ENCODE data around the gene CCDC159. TPM values are rescaled to one million over a fixed set of nuclear protein-coding genes. Genes with fewer than 3 reads are reported as not detected.
"Not testable (repeated sequence)": the region's sequence is repeated elsewhere in the genome, so short reads cannot be mapped to it uniquely, and the experiment has no call there.

CCDC159 gene
- total RNA-seq, 4 donors from 2014 or later: 0.85 to 9.2 (median 2.0) TPM

DNA sequence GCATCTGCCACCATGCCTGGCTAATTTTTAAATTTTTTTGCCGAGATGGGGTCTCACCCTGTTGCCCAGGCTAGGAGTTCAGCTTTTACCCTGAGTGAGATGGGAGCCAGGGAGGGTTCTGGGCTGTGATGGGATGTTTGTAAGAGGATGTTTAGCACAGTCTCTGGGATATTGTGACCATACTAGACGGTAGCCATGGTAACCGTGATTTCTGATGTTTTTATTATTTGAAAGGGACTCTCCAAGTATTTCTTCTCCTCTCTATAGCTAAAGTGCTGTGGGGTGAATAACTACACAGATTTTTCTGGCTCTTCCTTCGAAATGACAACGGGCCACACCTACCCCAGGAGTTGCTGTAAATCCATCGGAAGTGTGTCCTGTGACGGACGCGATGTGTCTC, 40.0 kb upstream of the CCDC159 start:
- no peak overlapping the region for H3K4me3 ChIP-seq

DNA sequence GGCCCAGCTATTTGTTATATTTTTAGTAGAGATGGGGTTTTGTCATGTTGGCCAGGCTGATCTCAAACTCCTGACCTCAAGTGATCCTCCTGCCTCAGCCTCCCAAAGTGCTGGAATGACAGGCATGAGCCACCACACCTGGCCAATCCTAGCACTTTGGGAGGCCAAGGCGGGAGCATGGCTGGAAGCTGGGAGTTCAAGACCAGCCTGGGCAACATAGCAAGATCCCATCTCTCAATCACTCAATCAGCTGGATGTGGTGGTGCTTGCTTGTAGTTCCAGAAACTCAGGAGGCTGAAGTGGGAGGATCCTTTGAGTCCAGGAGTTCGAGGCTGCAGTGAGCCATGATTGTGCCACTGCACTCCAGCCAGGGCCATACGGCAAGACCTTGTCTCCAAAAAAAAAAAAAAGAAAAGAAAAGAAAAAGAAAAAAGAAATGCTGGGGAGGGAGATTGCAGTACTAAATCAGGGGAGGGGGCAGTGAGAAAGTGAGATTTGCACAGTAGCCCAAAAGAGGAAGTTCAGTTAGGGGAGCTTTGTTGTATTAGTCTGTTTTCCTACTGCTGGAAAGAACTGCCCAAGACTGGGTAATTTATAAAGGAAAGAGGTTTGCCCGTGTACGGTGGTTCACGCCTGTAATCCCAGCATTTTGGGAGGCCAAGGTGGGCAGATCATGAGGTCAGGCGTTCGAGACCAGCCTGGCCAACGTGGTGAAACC, 25.9 kb upstream of the CCDC159 start:
- intact Hi-C loops (cut with DNase I; ENCODE audit: low total_unique reads); H3K27ac ChIP-seq; H3K9me3 ChIP-seq; DNase-seq; H3K27me3 ChIP-seq; H3K4me3 ChIP-seq; ATAC-seq; in situ Hi-C loops (cut with MboI; ENCODE audit: low sequenced_read_pairs in 4 of 4); H3K36me3 ChIP-seq: not testable (repeated sequence)
- peaks cover 10 to 11% of the 10 kb centered on the region in 2 donors for H3K4me1 ChIP-seq

More for the DNA sequence above, 40.0 kb upstream of the CCDC159 start:
- Histone ChIP-seq H3K27me3 (peaks cover 0 to 3% (median 3%) of the 10 kb centered on the region in 3 donors), H3K27ac (no peak overlapping the region), H3K9me3 (no peaks in the 10 kb centered on the region), H3K4me1 (no peaks in the 10 kb centered on the region), H3K36me3 (no peaks in the 10 kb centered on the region)
- TF ChIP-seq, protein P1, sequence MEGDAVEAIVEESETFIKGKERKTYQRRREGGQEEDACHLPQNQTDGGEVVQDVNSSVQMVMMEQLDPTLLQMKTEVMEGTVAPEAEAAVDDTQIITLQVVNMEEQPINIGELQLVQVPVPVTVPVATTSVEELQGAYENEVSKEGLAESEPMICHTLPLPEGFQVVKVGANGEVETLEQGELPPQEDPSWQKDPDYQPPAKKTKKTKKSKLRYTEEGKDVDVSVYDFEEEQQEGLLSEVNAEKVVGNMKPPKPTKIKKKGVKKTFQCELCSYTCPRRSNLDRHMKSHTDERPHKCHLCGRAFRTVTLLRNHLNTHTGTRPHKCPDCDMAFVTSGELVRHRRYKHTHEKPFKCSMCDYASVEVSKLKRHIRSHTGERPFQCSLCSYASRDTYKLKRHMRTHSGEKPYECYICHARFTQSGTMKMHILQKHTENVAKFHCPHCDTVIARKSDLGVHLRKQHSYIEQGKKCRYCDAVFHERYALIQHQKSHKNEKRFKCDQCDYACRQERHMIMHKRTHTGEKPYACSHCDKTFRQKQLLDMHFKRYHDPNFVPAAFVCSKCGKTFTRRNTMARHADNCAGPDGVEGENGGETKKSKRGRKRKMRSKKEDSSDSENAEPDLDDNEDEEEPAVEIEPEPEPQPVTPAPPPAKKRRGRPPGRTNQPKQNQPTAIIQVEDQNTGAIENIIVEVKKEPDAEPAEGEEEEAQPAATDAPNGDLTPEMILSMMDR (IDR thresholded peaks at IDR 0.05 in 4 of 5, conservative IDR thresholded peaks at IDR 0.05 in 1 of 5): no peak
- TF ChIP-seq POLR2A (IDR thresholded peaks at IDR 0.05): no peak
- ATAC-seq (no peak), DNase-seq (no peak)
- intact Hi-C loops (cut with DNase I; ENCODE audit: low total_unique reads): no loop called here
- in situ Hi-C loops (cut with MboI; ENCODE audit: low sequenced_read_pairs in 4 of 4): no loop called here

DNA sequence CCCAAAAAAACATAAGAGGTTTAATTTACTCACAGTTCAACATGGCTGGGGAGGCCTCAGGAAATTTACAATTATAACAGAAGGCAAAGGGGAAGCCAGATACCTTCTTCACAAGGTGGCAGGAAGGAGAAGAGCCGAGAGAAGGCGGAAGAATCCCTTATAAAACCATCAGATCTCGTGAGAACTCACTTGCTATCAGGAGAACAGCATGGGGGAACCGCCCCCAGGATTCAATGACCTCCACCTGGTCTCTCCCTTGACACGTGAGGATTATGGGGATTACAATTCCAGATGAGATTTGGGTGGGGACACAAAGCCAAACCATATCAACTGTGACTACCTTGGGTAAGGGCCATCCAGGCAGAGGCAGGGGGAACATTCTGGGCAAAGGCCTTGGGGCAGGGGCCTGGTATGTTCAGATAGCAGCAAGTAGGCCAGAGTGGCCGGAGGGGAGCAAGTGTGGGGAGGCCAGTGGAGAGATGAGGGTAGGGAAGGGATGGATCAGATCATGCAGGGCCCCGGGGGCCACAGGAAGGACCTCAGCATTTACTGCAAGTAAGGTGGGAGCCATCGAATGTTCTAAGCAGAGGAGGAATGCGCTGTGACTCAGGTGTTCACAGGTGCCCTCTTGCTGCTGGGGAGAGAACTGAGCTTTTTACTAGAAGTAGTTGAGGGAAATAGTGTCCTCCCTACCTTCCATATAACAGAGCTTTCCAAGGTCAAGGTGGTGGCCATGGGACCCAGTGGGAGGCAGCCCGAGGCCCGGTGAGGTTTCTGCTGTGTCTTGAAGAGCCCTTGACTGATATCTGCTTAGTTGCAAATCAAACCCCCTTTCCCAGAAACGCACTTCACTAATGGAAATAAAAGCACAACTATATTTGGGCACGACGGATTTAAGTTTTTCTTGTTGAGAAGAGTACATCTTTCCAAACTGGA, 24.9 kb upstream of the CCDC159 start:
- DNase-seq (no peak), ATAC-seq (no peak)
- in situ Hi-C loops (cut with MboI; ENCODE audit: low sequenced_read_pairs in 4 of 4) (no loop called here), intact Hi-C loops (cut with DNase I; ENCODE audit: low total_unique reads) (no loop called here)
- peaks cover 10 to 11% of the 10 kb centered on the region in 2 donors for H3K4me1 ChIP-seq
- peak overlapping the region in 1 of 4 donors; percentile 9 for H3K27ac ChIP-seq
- no peak for TF ChIP-seq POLR2A (IDR thresholded peaks at IDR 0.05)
- TF ChIP-seq, protein P1 (IDR thresholded peaks at IDR 0.05 in 4 of 5, conservative IDR thresholded peaks at IDR 0.05 in 1 of 5): no peak
- H3K4me3 ChIP-seq: no peak overlapping the region
- peaks cover 0 to 1% of the 10 kb centered on the region in 2 donors for H3K36me3 ChIP-seq
- H3K9me3 ChIP-seq: no peaks in the 10 kb centered on the region
- peaks cover 0 to 6% (median 4%) of the 10 kb centered on the region in 3 donors for H3K27me3 ChIP-seq

DNA sequence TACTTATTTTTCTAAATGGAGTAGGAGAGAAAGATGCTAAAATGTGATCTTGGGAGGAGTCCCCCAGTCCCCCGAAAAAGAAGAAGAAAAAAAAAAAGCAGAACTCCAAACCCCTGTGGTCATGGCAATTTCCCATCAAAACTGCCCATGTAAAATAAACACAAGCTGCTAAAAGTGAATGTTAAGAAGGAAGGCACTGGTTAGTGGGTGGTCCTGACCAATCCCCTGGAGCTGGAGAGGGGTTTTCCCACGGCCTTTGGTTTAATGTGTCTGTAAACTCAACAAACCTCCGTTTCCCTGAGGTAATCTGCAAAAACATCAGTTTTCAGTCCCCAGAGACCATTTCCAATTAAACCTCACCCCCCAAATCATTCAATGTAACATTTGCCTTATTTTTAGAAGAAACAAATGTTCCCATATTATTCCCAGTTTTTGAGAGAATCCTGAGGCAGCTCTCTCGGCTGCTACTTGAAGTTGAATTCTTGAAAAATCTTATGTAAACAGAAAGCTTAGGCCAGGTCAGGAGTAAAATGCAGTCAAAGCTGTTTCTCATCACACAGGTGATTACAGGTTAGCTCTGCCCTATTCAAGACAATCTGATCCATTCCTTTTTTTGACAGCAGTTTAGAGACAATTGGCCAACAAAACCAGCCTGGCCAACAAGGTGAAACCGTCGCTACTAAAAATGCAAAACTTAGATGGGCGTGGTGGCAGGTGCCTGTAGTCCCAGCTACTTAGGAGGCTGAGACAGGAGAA, 23.9 kb upstream of the CCDC159 start:
- Histone ChIP-seq H3K27ac (peak overlapping the region in 2 of 4 donors; percentile 71 to 76), H3K4me1 (peaks cover 10 to 11% of the 10 kb centered on the region in 2 donors), H3K36me3 (peaks cover 0 to 11% of the 10 kb centered on the region in 2 donors), H3K27me3 (peaks cover 0 to 6% (median 4%) of the 10 kb centered on the region in 3 donors), H3K4me3 (no peak overlapping the region), H3K9me3 (no peaks in the 10 kb centered on the region)
- intact Hi-C loops (cut with DNase I; ENCODE audit: low total_unique reads): no loop called here
- DNase-seq: no peak
- no peak for TF ChIP-seq POLR2A (IDR thresholded peaks at IDR 0.05)
- TF ChIP-seq, protein P1 (IDR thresholded peaks at IDR 0.05 in 4 of 5, conservative IDR thresholded peaks at IDR 0.05 in 1 of 5): no peak
- in situ Hi-C loops (cut with MboI; ENCODE audit: low sequenced_read_pairs in 4 of 4): no loop called here
- ATAC-seq: no peak
